Endothelial cell of umbilical vein (primary cell): ENCODE results near the gene MACROD2. TPM values are rescaled to one million over a fixed set of nuclear protein-coding genes. Genes with fewer than 3 reads are reported as not detected.

Experiments used
- BruUV-seq: library from RNA; stranded (reverse); fragments of 400-500 nt; replicated peaks from 2 replicates; lab custom pipeline; 2021; lab: Mats Ljungman, UMichigan
- CTCF ChIA-PET: fragments of 300-600, 350-600 bp; sonication (Branson Sonifier 250); formaldehyde crosslinking; loops from one replicate; lab custom pipeline; 2021; ENCODE audit warnings: antibody characterized with exemption, inconsistent platforms; lab: Charles Lee
- POLR2A ChIA-PET: fragments of 300-600, 350-600 bp; sonication (Branson Sonifier 250); formaldehyde crosslinking; loops from one replicate; lab custom pipeline; 2021; ENCODE audit warnings: antibody characterized with exemption, inconsistent platforms; lab: Charles Lee
- DNase-seq: peaks from one replicate; pipeline ENCODE4 v3.0.0-alpha.2; 2011; ENCODE audit warnings: low read depth, low spot score
- FAIRE-seq: peaks from 2 replicates; lab custom pipeline; 2011; peaks lifted over from hg19 to GRCh38; lab: Jason Lieb, UNC
- H2AFZ ChIP-seq: 2 replicates; pipeline ENCODE4 v1.6.0; 2012; ENCODE audit warnings: low read depth, low read length, control low read depth, inconsistent platforms
- H3K27ac ChIP-seq: 2 replicates; pipeline ENCODE4 v1.5.1; 2011; ENCODE audit warnings: low read depth, mild to moderate bottlenecking, control low read depth, low read length, moderate library complexity; ENCODE audit not compliant: insufficient read depth
- H3K27me3 ChIP-seq, 2 experiments: 2 replicates each; pipeline versions ENCODE4 v1.6.0 to v1.6.1; 2011; ENCODE audit warnings: low read length in 2 of 2, mixed read lengths in 1 of 2; ENCODE audit not compliant: control insufficient read depth in 2 of 2, insufficient read depth in 2 of 2
- H3K36me3 ChIP-seq, 2 experiments: 2 replicates in 1 of 2; 3 replicates in 1 of 2; pipeline ENCODE4 v1.5.1; 2011; ENCODE audit warnings: low read length in 2 of 2, mild to moderate bottlenecking in 1 of 2, moderate library complexity in 1 of 2; ENCODE audit not compliant: control insufficient read depth in 2 of 2, insufficient read depth in 2 of 2; ENCODE audit errors: extremely low read depth in 1 of 2
- H3K4me1 ChIP-seq: 3 replicates; pipeline ENCODE4 v1.5.1; 2011; ENCODE audit warnings: mild to moderate bottlenecking, low read length; ENCODE audit not compliant: control insufficient read depth, insufficient read depth; ENCODE audit errors: extremely low read depth
- H3K4me2 ChIP-seq: 2 replicates; pipeline ENCODE4 v1.6.1; 2011; ENCODE audit warnings: low read length, control low read depth, mixed read lengths; ENCODE audit not compliant: insufficient read depth
- H3K4me3 ChIP-seq, 3 experiments: fragments of 200-600 bp in 1 of 3; sonication (generic), shearing (Covaris generic) in 1 of 3; replicated peaks in 1 of 3; 2 replicates each; pipeline ENCODE4 v1.5.1; 2011 to 2016; ENCODE audit warnings: control low read depth in 3 of 3, low read length in 3 of 3, mild to moderate bottlenecking in 2 of 3, inconsistent platforms in 1 of 3, low read depth in 1 of 3, moderate library complexity in 1 of 3; ENCODE audit not compliant: insufficient read depth in 1 of 3
- H3K79me2 ChIP-seq: 2 replicates; pipeline ENCODE4 v1.6.0; 2012; ENCODE audit warnings: low read length, inconsistent platforms; ENCODE audit not compliant: control insufficient read depth, insufficient read depth
- H3K9ac ChIP-seq: replicated peaks from 2 replicates; pipeline ENCODE3; 2011; ENCODE audit warnings: low read length, control low read depth; ENCODE audit not compliant: insufficient read depth; ENCODE audit errors: extremely low read depth
- H3K9me1 ChIP-seq: replicated peaks from 3 replicates; pipeline ENCODE4 v1.6.0; 2011; ENCODE audit warnings: mild to moderate bottlenecking, low read length; ENCODE audit not compliant: control insufficient read depth, insufficient read depth; ENCODE audit errors: extremely low read depth
- H3K9me3 ChIP-seq: replicated peaks from 2 replicates; pipeline ENCODE4 v1.5.1; 2012; ENCODE audit warnings: low read length, inconsistent platforms; ENCODE audit not compliant: control insufficient read depth, insufficient read depth
- H4K20me1 ChIP-seq: replicated peaks from 2 replicates; pipeline ENCODE3; 2011; ENCODE audit warnings: mild to moderate bottlenecking, low read length; ENCODE audit not compliant: control insufficient read depth, insufficient read depth; ENCODE audit errors: extremely low read depth
- EZH2 ChIP-seq: IDR thresholded peaks from 2 replicates; pipeline ENCODE4 v1.6.1; 2012; ENCODE audit warnings: borderline replicate concordance, low read depth, mild to moderate bottlenecking, moderate library complexity, low read length, inconsistent platforms; ENCODE audit not compliant: severe bottlenecking
- FOS ChIP-seq: IDR thresholded peaks from 2 replicates; pipeline ENCODE4 v1.6.1; 2011; ENCODE audit warnings: mild to moderate bottlenecking, low read length, moderate library complexity, borderline replicate concordance; ENCODE audit not compliant: insufficient read depth
- GATA2 ChIP-seq: IDR thresholded peaks from 2 replicates; pipeline ENCODE4 v1.7.0; 2011; ENCODE audit warnings: low read depth, mild to moderate bottlenecking, moderate library complexity, mixed read lengths, low read length; ENCODE audit not compliant: insufficient read length, insufficient read depth
- JUN ChIP-seq: IDR thresholded peaks from 2 replicates; pipeline ENCODE4 v1.6.1; 2011; ENCODE audit warnings: borderline replicate concordance, low read depth; ENCODE audit not compliant: insufficient read length, insufficient read depth
- MYC ChIP-seq: IDR thresholded peaks from one replicate; pipeline ENCODE4 v1.6.1; 2011; ENCODE audit warnings: mild to moderate bottlenecking, low read depth, low read length
- POLR2A ChIP-seq: IDR thresholded peaks from 2 replicates; pipeline ENCODE4 v1.6.1; 2012; ENCODE audit warnings: low read depth, mild to moderate bottlenecking, control low read depth, low read length
- POLR2AphosphoS5 ChIP-seq: IDR thresholded peaks from 2 replicates; pipeline ENCODE4 v1.6.1; 2012; ENCODE audit warnings: low read depth, mild to moderate bottlenecking, control low read depth, low read length, moderate library complexity; ENCODE audit not compliant: insufficient read depth
- dilution Hi-C: fragments of 300-500 bp; cut with MboI; formaldehyde crosslinking; loops from one replicate; pipeline ENCODE4 v1.15.0; 2019; ENCODE audit warnings: low sequenced_read_pairs; ENCODE audit not compliant: extremely low pct_ligation_motif_present
- intact Hi-C: fragments of 100-400 bp; cut with micrococcal nuclease; formaldehyde crosslinking; loops from one replicate; pipeline ENCODE4 v1.10.0; 2022
- polyA plus RNA-seq, 4 experiments: library from polyadenylated mRNA; depleted of rRNA in 3 of 4; stranded (reverse) in 3 of 4; unstranded in 1 of 4; fragments of >200 nt; gene quantifications; 2 replicates each; pipeline versions ENCODE4 v1.2.1 to v1.2.3, GENCODE V29; 2011 to 2012; ENCODE audit warnings: missing spikeins in 1 of 4
- total RNA-seq: library from RNA; stranded (reverse); gene quantifications from 2 replicates; pipeline ENCODE4 v1.2.3, GENCODE V29; 2021
- TF ChIP-seq, protein P1 (sequence below), 2 donors: IDR thresholded peaks; 1 replicate in 1 of 2; 2 replicates in 1 of 2; pipeline ENCODE4 v1.5.1; 2011; ENCODE audit warnings: low read length in 2 of 2, mild to moderate bottlenecking in 2 of 2, moderate library complexity in 2 of 2, control low read depth in 1 of 2, inconsistent platforms in 1 of 2, low read depth in 1 of 2; ENCODE audit not compliant: insufficient read depth in 1 of 2; ENCODE audit errors: extremely low read depth in 1 of 2
- TF ChIP-seq, protein P2 (sequence below): IDR thresholded peaks from 2 replicates; pipeline ENCODE4 v1.6.1; 2011; ENCODE audit not compliant: insufficient read depth, insufficient read length

The MACROD2 gene
- total and polyA plus RNA-seq, 2 donors (not counting 3 experiments of a cell fraction or from before 2014, with no cell fraction given) = 0.11 to 0.73 TPM

DNA sequence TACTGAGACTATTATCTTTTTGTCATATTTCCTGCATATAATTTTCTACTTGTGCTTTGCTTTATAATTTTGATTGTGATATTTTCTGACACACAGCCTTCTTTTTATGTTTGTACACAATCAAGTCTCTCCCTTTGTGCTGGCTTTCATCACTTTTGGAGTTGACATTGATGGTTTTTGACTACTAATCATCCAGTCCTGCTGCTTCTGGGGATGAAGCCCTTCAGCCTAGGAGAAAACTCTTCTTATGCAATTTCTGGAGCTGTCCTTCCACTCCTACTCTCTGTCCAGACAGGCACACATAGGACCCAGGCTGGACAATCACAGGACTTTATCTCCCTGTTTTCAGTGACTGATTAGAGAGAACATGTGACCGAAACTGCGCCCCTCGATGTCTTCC lies 2063.0 kb downstream of the MACROD2 start:
- BruUV-seq = no TSS peak

More for the DNA sequence above, 2063.0 kb downstream of the MACROD2 start:
- POLR2A ChIA-PET = no interaction called here
- no peak overlapping the region for H3K4me2 ChIP-seq
- no peaks in the 10 kb centered on the region for H3K4me1 ChIP-seq
- no peak overlapping the region for H3K27ac ChIP-seq
- dilution Hi-C loops (no loop called here), intact Hi-C loops (no loop called here)
- no peak overlapping the region for H3K4me3 ChIP-seq
- H3K9me3 ChIP-seq = peaks cover 2% of the 10 kb centered on the region
- no peak overlapping the region for H2AFZ ChIP-seq
- no peaks in the 10 kb centered on the region for H3K27me3 ChIP-seq
- H3K79me2 ChIP-seq = no peaks in the 10 kb centered on the region
- TF ChIP-seq POLR2A (no peak), GATA2 (no peak), FOS (no peak), JUN (no peak), POLR2AphosphoS5 (no peak), MYC (no peak), EZH2 (no peak)
- TF ChIP-seq, protein P1, sequence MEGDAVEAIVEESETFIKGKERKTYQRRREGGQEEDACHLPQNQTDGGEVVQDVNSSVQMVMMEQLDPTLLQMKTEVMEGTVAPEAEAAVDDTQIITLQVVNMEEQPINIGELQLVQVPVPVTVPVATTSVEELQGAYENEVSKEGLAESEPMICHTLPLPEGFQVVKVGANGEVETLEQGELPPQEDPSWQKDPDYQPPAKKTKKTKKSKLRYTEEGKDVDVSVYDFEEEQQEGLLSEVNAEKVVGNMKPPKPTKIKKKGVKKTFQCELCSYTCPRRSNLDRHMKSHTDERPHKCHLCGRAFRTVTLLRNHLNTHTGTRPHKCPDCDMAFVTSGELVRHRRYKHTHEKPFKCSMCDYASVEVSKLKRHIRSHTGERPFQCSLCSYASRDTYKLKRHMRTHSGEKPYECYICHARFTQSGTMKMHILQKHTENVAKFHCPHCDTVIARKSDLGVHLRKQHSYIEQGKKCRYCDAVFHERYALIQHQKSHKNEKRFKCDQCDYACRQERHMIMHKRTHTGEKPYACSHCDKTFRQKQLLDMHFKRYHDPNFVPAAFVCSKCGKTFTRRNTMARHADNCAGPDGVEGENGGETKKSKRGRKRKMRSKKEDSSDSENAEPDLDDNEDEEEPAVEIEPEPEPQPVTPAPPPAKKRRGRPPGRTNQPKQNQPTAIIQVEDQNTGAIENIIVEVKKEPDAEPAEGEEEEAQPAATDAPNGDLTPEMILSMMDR (IDR thresholded peaks at IDR 0.05; ENCODE audit: extremely low read depth in 1 of 2, insufficient read depth in 1 of 2, low read depth in 1 of 2, low read length in 2 of 2) = no peak
- TF ChIP-seq, protein P2, sequence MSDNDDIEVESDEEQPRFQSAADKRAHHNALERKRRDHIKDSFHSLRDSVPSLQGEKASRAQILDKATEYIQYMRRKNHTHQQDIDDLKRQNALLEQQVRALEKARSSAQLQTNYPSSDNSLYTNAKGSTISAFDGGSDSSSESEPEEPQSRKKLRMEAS = no peak
- FAIRE-seq = no peak
- DNase-seq = no peak
- H3K9ac ChIP-seq = no peak overlapping the region
- no peaks in the 10 kb centered on the region for H4K20me1 ChIP-seq
- H3K9me1 ChIP-seq = no peaks in the 10 kb centered on the region
- H3K36me3 ChIP-seq = no peaks in the 10 kb centered on the region
- CTCF ChIA-PET = no interaction called here
